Transverse colon (tissue), 4 donors: ENCODE data around the gene GPR156. TPM values are rescaled to one million over a fixed set of nuclear protein-coding genes. Genes with fewer than 3 reads are reported as not detected.

Experiments used
- DNase-seq: peaks from one replicate; pipeline ENCODE4 v3.0.0-alpha.2; 2019
- H3K27ac ChIP-seq, 4 donors: fragments of 200-600 bp; sonication (generic); 2 replicates each; pipeline ENCODE4 v1.5.1; 2016 to 2018; ENCODE audit warnings: inconsistent platforms in 4 of 4
- H3K27me3 ChIP-seq: fragments of 200-600 bp; sonication (generic); 2 replicates; pipeline ENCODE4 v1.5.1; 2017; ENCODE audit warnings: inconsistent platforms
- H3K36me3 ChIP-seq, 4 donors: fragments of 200-600 bp; sonication (generic); 2 replicates each; pipeline ENCODE4 v1.5.1; 2017 to 2019; ENCODE audit warnings: inconsistent platforms in 4 of 4
- H3K4me1 ChIP-seq, 4 donors: fragments of 200-600 bp; sonication (generic); 2 replicates each; pipeline ENCODE4 v1.5.1; 2017 to 2020; ENCODE audit warnings: inconsistent platforms in 4 of 4
- H3K4me3 ChIP-seq, 4 donors: fragments of 200-600 bp; sonication (generic); 1 replicate in 1 of 4; 2 replicates in 3 of 4; pipeline versions ENCODE4 v1.5.1 to v1.6.1; 2017 to 2019; ENCODE audit warnings: inconsistent platforms in 4 of 4
- H3K9me3 ChIP-seq, 2 donors: fragments of 200-600 bp; sonication (generic); 2 replicates each; pipeline ENCODE4 v1.5.1; 2017 to 2019; ENCODE audit warnings: inconsistent platforms in 2 of 2
- CTCF ChIP-seq, 5 experiments: fragments of 200-600 bp in 3 of 5; fragments of 450-650 bp in 2 of 5; sonication (generic) in 3 of 5; IDR thresholded peaks; 1 replicate in 2 of 5; 2 replicates in 3 of 5; pipeline ENCODE4 v1.5.1; 2016 to 2017; ENCODE audit warnings: antibody characterized with exemption in 5 of 5, inconsistent platforms in 3 of 5, mild to moderate bottlenecking in 2 of 5, moderate library complexity in 1 of 5
- EP300 ChIP-seq: sonication (generic); formaldehyde crosslinking; IDR thresholded peaks from one replicate; pipeline ENCODE4 v1.6.1; 2017; ENCODE audit warnings: antibody characterized with exemption, low read depth
- POLR2A ChIP-seq: fragments of 450-650 bp; IDR thresholded peaks from one replicate; pipeline ENCODE4 v1.6.1; 2016; ENCODE audit warnings: antibody characterized with exemption, mild to moderate bottlenecking, moderate library complexity
- POLR2AphosphoS5 ChIP-seq, 3 donors: sonication (generic); formaldehyde crosslinking; IDR thresholded peaks; one replicate each; pipeline ENCODE4 v1.6.1; 2016; ENCODE audit warnings: antibody characterized with exemption in 3 of 3
- WGBS, 2 donors: methylation state at CpG; one replicate each; pipeline ENCODE4 v1.1.5; 2018; ENCODE audit warnings: low coverage in 1 of 2; 5-methylcytosine and 5-hydroxymethylcytosine counted together
- in situ Hi-C, 4 donors: fragments of 200-750 bp; cut with MboI; loops; one replicate each; pipeline versions ENCODE4 v1.15.0 to v1.15.1; 2017; ENCODE audit warnings: low sequenced_read_pairs in 3 of 4, low pct_ligation_motif_present in 1 of 4, low pct_unique_long_range_greater_than_20kb in 1 of 4
- intact Hi-C: fragments of 100-400 bp; cut with DNase I; formaldehyde crosslinking; loops from one replicate; pipeline ENCODE4 v1.15.1; 2023; ENCODE audit warnings: low total_unique reads
- total RNA-seq, 4 donors: library from RNA; depleted of rRNA; stranded (reverse); fragments of >200 nt; gene quantifications; one replicate each; pipeline ENCODE4 v1.1.0, GENCODE V29; 2016

Gene GPR156
- total RNA-seq, 4 donors from 2014 or later = 0.27 to 0.48 TPM; not detected in 2

GRCh38 chr3:120163816-120164215 is 121.2 kb downstream of the GPR156 start:
- in situ Hi-C loops = no loop called here
- no peaks in the 10 kb centered on the region for H3K27me3 ChIP-seq

GRCh38 chr3:120163026-120163425 is 122.0 kb downstream of the GPR156 start:
- 52 to 74% methylated on average over 4 of the region's 4 CpGs for WGBS, 2 donors
- Histone ChIP-seq H3K9me3 (no peaks in the 10 kb centered on the region), H3K4me1 (peaks cover 0 to 12% (median 5%) of the 10 kb centered on the region in 4 donors), H3K36me3 (no peaks in the 10 kb centered on the region), H3K27ac (peak overlapping the region in 1 of 4 donors; percentile 6), H3K27me3 (no peaks in the 10 kb centered on the region), H3K4me3 (no peak overlapping the region)
- no peak for TF ChIP-seq POLR2AphosphoS5 (IDR thresholded peaks at IDR 0.05)
- in situ Hi-C loops = no loop called here
- DNase-seq = no peak
- intact Hi-C loops = no loop called here

More at GRCh38 chr3:120163816-120164215, 121.2 kb downstream of the GPR156 start:
- H3K27ac ChIP-seq = peak overlapping the region in 1 of 4 donors; percentile 6
- TF ChIP-seq CTCF (IDR thresholded peaks at IDR 0.05) (no peak), EP300 (no peak), POLR2AphosphoS5 (IDR thresholded peaks at IDR 0.05) (no peak), POLR2A (no peak)
- H3K36me3 ChIP-seq = no peaks in the 10 kb centered on the region
- no peak overlapping the region for H3K4me3 ChIP-seq
- no peaks in the 10 kb centered on the region for H3K9me3 ChIP-seq
- intact Hi-C loops = no loop called here
- peaks cover 0 to 12% (median 5%) of the 10 kb centered on the region in 4 donors for H3K4me1 ChIP-seq
- DNase-seq = no peak

GRCh38 chr3:120162400-120162799 is 122.6 kb downstream of the GPR156 start:
- H3K27me3 ChIP-seq = no peaks in the 10 kb centered on the region
- H3K9me3 ChIP-seq = no peaks in the 10 kb centered on the region
- H3K4me3 ChIP-seq = no peak overlapping the region
- intact Hi-C loops = no loop called here
- no peaks in the 10 kb centered on the region for H3K36me3 ChIP-seq
- peaks cover 0 to 12% (median 5%) of the 10 kb centered on the region in 4 donors for H3K4me1 ChIP-seq
- no peak overlapping the region for H3K27ac ChIP-seq
- no peak for DNase-seq
- TF ChIP-seq EP300 = no peak
- TF ChIP-seq POLR2A = no peak
- TF ChIP-seq CTCF (IDR thresholded peaks at IDR 0.05) = no peak
- TF ChIP-seq POLR2AphosphoS5 (IDR thresholded peaks at IDR 0.05) = no peak
- in situ Hi-C loops = no loop called here

GRCh38 chr3:120161902-120162301 is 123.1 kb downstream of the GPR156 start:
- peaks cover 0 to 12% (median 5%) of the 10 kb centered on the region in 4 donors for H3K4me1 ChIP-seq
- H3K27ac ChIP-seq = no peak overlapping the region
- in situ Hi-C loops = no loop called here
- H3K27me3 ChIP-seq = no peaks in the 10 kb centered on the region
- 86% methylated on average over 3 of the region's 3 CpGs; no CpG with 5 or more reads in 1 of the 2 donors for WGBS, 2 donors
- H3K9me3 ChIP-seq = no peaks in the 10 kb centered on the region
- H3K4me3 ChIP-seq = no peak overlapping the region
- DNase-seq = no peak
- no peak for TF ChIP-seq POLR2A
- no peak for TF ChIP-seq EP300
- TF ChIP-seq POLR2AphosphoS5 (IDR thresholded peaks at IDR 0.05) = no peak
- no peak for TF ChIP-seq CTCF (IDR thresholded peaks at IDR 0.05)
- intact Hi-C loops = no loop called here
- no peaks in the 10 kb centered on the region for H3K36me3 ChIP-seq

GRCh38 chr3:120160050-120160449 is 125.0 kb downstream of the GPR156 start:
- H3K27me3 ChIP-seq = no peaks in the 10 kb centered on the region
- H3K9me3 ChIP-seq = peaks cover 4 to 5% of the 10 kb centered on the region in 2 donors
- peak; percentile 20 for DNase-seq
- intact Hi-C loops (no loop called here), in situ Hi-C loops (no loop called here)
- H3K36me3 ChIP-seq = no peaks in the 10 kb centered on the region
- H3K4me3 ChIP-seq = no peak overlapping the region
- TF ChIP-seq POLR2AphosphoS5 (IDR thresholded peaks at IDR 0.05) (peak in 1 of 3 donors; percentile 35), EP300 (no peak)
- H3K4me1 ChIP-seq = peaks cover 0 to 12% (median 5%) of the 10 kb centered on the region in 4 donors
- peak overlapping the region in 2 of 4 donors; percentile 43 to 58 for H3K27ac ChIP-seq
- 33% methylated on average over 1 of the region's 1 CpG; no CpG with 5 or more reads in 1 of the 2 donors for WGBS, 2 donors
